Measurements from ENCODE around the gene MYO7A. TPM values are rescaled to one million over a fixed set of nuclear protein-coding genes. Genes with fewer than 3 reads are reported as not detected.

The MYO7A gene
- total and polyA plus RNA-seq, 2 of the 4 experiments (the other 2 are of a cell fraction): 0.02 TPM; not detected in 1

DNA sequence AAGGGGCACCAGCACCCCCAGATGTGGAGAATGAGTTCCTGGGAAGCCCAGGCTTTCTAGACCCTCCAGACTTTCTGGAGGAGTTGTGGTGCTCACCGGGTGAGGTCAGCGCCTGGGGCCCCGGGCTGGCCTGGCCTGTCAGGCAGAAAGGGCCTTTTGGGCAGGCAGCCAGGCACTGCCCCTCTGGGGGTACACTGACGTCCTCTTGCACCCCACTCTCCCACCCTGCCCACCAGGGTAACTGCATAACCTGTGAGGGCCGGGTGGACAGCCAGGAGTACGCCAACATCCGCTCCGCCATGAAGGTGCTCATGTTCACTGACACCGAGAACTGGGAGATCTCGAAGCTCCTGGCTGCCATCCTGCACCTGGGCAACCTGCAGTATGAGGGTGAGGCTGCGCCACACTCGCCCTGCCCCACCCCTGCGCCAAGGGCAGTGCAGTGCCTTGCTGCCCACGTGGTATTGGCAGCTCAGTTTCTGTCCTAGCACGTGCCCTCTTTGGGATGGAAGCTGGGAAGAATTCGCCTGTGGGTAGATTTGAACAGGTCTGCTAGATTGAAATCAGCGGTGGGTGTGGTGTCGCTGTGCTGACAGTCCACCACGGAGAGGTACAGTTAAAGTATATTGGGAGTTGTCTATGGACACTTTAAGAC is 30.1 kb downstream of the MYO7A start:
- CTCF ChIA-PET: no interaction called here
- in situ Hi-C loops (cut with MboI; ENCODE audit: low sequenced_read_pairs): no loop called here
- POLR2A ChIA-PET (ENCODE audit: unreplicated experiment): no interaction called here

More for the DNA sequence above, 30.1 kb downstream of the MYO7A start:
- no peak for ATAC-seq (ENCODE audit: low read depth)
- H2BK15ac ChIP-seq (ENCODE audit: low read depth, low read length): no peak overlapping the region
- peaks cover 74% of the 10 kb centered on the region for H3K27me3 ChIP-seq (ENCODE audit: control insufficient read depth, insufficient read depth, low read length)
- intact Hi-C loops (cut with micrococcal nuclease): no loop called here
- H3K4me2 ChIP-seq (ENCODE audit: low read depth, low read length): no peak overlapping the region
- no peak overlapping the region for H3K27ac ChIP-seq (ENCODE audit: insufficient read depth, low read length)
- WGBS, 2 experiments (ENCODE audit: extremely low coverage in 2 of 2, insufficient read length in 1 of 2): 30% methylated on average over 2 of the region's 19 CpGs; no CpG with 5 or more reads in 1 of the 2 experiments
- H3K14ac ChIP-seq (replicated peaks; ENCODE audit: low read depth, low read length): no peak overlapping the region
- H3K9me1 ChIP-seq (ENCODE audit: insufficient read depth, low read length): no peaks in the 10 kb centered on the region
- no peaks in the 10 kb centered on the region for H3K4me1 ChIP-seq (ENCODE audit: control insufficient read depth, insufficient read depth, low read length)
- H3K18ac ChIP-seq (ENCODE audit: low read depth, low read length): no peak overlapping the region
- H3K4ac ChIP-seq (ENCODE audit: low read depth, low read length): no peak overlapping the region
- H2BK5ac ChIP-seq (ENCODE audit: low read depth, low read length, poor library complexity, severe bottlenecking): no peak overlapping the region
- H2BK120ac ChIP-seq (ENCODE audit: low read depth, low read length): no peak overlapping the region
- no peak overlapping the region for H2AK9ac ChIP-seq (replicated peaks; ENCODE audit: low read depth, low read length, poor library complexity)
- TF ChIP-seq NFE2L2 (IDR thresholded peaks at IDR 0.05; ENCODE audit: low read depth, low read length) (no peak), MXI1 (IDR thresholded peaks at IDR 0.05; ENCODE audit: borderline replicate concordance, low read depth, low read length) (no peak), SMC3 (IDR thresholded peaks at IDR 0.05; ENCODE audit: low read depth, low read length) (no peak), POLR2A (IDR thresholded peaks at IDR 0.05; ENCODE audit: low read depth, low read length) (no peak), RAD21 (IDR thresholded peaks at IDR 0.05; ENCODE audit: low read length) (no peak), RFX5 (IDR thresholded peaks at IDR 0.05; ENCODE audit: low read depth, low read length) (no peak), BHLHE40 (IDR thresholded peaks at IDR 0.05; ENCODE audit: low read depth, low read length) (no peak)
- H3K9ac ChIP-seq (ENCODE audit: low read depth, low read length): no peak overlapping the region
- no TSS peak for BruUV-seq (replicated peaks)
- H2AK5ac ChIP-seq (ENCODE audit: low read depth, low read length): no peak overlapping the region
- no peak overlapping the region for H3K56ac ChIP-seq (ENCODE audit: extremely low read depth, insufficient read depth, low read length)
- no peaks in the 10 kb centered on the region for H3K9me3 ChIP-seq (ENCODE audit: control insufficient read depth, insufficient read depth, low read length)
- H4K91ac ChIP-seq (ENCODE audit: insufficient read depth, low read depth, low read length): no peak overlapping the region
- dilution Hi-C loops (cut with HindIII; ENCODE audit: low sequenced_read_pairs, unreplicated experiment): no loop called here
- no peak overlapping the region for H2BK20ac ChIP-seq (ENCODE audit: low read depth, low read length)
- no peaks in the 10 kb centered on the region for H3K79me1 ChIP-seq (ENCODE audit: low read depth in 1 of 2, low read length in 2 of 2)
- H4K5ac ChIP-seq (ENCODE audit: low read depth, low read length): no peak overlapping the region
- no peak overlapping the region for H4K8ac ChIP-seq (ENCODE audit: low read depth in 2 of 2, low read length in 2 of 2)
- H4K20me1 ChIP-seq (ENCODE audit: insufficient read depth, low read length): no peaks in the 10 kb centered on the region
- DNase-seq: no peak
- H2AFZ ChIP-seq (replicated peaks; ENCODE audit: low read length, poor library complexity): no peak overlapping the region
- no peak overlapping the region for H3K23ac ChIP-seq (ENCODE audit: low read depth, low read length)
- H3K4me3 ChIP-seq (ENCODE audit: insufficient read depth, low read depth, low read length): no peak overlapping the region
- H3K36me3 ChIP-seq (ENCODE audit: control insufficient read depth, insufficient read depth, low read length): no peaks in the 10 kb centered on the region
